ENCODE results near the gene PPP1R13B. TPM values are rescaled to one million over a fixed set of nuclear protein-coding genes. Genes with fewer than 3 reads are reported as not detected.

Gene PPP1R13B
- total RNA-seq, 4 donors from 2014 or later: 10.7 to 48.3 (median 23.3) TPM

DNA sequence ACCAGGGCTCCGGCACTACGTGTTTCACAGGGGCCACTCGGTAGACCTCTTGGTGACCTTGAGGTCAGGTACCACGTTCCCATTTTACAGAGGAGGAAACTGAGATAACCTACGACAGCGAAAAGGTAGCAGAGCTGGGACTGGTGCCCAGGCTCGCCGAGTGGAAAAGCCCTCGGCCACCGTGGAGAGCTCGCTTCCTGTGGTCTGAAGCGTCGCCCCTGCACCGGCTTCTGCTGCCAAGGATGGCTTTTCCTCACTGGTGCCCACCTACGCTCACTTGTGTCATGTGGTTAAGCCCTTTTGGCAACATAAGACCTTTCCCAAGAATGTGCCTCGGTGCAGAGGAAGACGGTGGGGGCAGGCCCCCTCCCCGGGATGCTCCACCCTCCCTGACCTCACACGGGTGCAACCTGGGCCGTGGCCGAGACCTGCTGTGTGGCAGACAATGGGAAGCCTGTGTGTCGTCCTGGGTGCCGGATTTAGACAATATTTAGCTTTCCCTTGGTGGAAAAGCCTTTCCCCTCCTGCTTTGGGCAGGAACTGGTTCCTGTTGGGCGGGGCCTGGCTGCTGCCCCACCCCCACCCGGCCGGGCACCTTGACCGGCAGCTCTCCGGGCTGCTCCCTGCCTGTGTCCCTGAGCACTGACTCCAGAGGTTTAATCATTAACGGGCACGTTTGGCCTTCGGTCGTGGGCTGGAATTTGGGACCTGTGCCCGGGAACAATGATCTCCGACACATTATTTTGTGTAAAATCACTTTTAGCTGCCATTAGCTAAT, 32.4 kb upstream of the PPP1R13B start:
- H3K9me3 ChIP-seq: no peaks in the 10 kb centered on the region
- peak overlapping the region; percentile 14 to 81 (median 66) for H3K27ac ChIP-seq
- 28 to 37% methylated on average over 34 of the region's 34 CpGs for WGBS, 2 donors
- no peaks in the 10 kb centered on the region for H3K27me3 ChIP-seq
- H3K36me3 ChIP-seq: no peaks in the 10 kb centered on the region
- peak overlapping the region in 2 of 4 donors; percentile 14 to 42 for H3K4me3 ChIP-seq
- peaks cover 0 to 42% (median 37%) of the 10 kb centered on the region in 4 donors for H3K4me1 ChIP-seq
- DNase-seq (ENCODE audit: low spot score in 2 of 2): no peak
- TF ChIP-seq EP300 (IDR thresholded peaks at IDR 0.05) (no peak), POLR2A (IDR thresholded peaks at IDR 0.05) (no peak)
- TF ChIP-seq, protein P1, sequence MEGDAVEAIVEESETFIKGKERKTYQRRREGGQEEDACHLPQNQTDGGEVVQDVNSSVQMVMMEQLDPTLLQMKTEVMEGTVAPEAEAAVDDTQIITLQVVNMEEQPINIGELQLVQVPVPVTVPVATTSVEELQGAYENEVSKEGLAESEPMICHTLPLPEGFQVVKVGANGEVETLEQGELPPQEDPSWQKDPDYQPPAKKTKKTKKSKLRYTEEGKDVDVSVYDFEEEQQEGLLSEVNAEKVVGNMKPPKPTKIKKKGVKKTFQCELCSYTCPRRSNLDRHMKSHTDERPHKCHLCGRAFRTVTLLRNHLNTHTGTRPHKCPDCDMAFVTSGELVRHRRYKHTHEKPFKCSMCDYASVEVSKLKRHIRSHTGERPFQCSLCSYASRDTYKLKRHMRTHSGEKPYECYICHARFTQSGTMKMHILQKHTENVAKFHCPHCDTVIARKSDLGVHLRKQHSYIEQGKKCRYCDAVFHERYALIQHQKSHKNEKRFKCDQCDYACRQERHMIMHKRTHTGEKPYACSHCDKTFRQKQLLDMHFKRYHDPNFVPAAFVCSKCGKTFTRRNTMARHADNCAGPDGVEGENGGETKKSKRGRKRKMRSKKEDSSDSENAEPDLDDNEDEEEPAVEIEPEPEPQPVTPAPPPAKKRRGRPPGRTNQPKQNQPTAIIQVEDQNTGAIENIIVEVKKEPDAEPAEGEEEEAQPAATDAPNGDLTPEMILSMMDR (IDR thresholded peaks at IDR 0.05): no peak

DNA sequence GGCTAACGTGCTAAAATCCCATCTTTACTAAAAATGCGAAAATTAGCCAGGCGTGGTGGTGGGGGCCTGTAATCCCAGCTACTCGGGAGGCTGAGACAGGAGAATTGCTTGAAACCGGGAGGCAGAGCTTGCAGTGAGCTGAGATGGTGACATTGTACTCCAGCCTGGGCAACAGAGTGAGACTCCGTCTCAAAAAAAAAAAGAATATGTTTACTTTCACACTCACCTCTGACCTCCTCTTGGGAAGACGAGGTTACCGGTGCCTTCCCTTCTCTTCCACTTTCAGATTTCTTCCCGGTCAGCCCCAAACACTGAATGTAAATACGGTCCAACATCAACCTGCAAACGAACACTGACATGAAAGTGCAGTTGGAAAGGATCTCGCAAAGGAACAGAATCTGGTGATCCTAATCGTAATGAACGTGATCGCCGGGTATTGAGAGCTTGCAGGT, 31.8 kb upstream of the PPP1R13B start:
- WGBS, 2 donors: 74 to 76% methylated on average over 16 of the region's 16 CpGs
- Histone ChIP-seq H3K27me3 (no peaks in the 10 kb centered on the region), H3K27ac (peak overlapping the region in 1 of 4 donors; percentile 81), H3K4me1 (peaks cover 0 to 42% (median 37%) of the 10 kb centered on the region in 4 donors), H3K36me3 (no peaks in the 10 kb centered on the region), H3K4me3 (no peak overlapping the region), H3K9me3 (no peaks in the 10 kb centered on the region)
- TF ChIP-seq POLR2A (IDR thresholded peaks at IDR 0.05): no peak
- TF ChIP-seq EP300 (IDR thresholded peaks at IDR 0.05): no peak
- TF ChIP-seq, protein P1 (IDR thresholded peaks at IDR 0.05): no peak
- no peak for DNase-seq (ENCODE audit: low spot score in 2 of 2)

DNA sequence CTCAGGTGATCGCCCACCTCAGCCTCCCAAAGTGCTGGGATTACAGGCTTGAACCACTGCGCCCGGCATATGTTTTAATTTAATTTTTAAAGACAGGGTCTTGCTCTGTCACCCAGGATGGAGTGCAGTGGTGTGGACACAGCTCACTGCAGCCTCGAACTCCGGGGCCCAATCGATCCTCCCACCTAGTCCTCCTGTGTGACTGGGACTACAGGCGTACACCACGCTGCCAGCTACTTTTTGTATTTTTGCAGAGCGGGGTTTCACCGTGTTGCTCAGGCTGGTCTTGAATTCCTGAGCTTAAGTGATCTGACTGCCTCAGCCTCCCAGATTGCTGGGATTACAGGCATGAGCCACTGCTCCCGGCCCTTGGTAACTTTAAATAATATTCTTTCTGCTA, 30.8 kb upstream of the PPP1R13B start:
- H3K27ac ChIP-seq: no peak overlapping the region
- TF ChIP-seq EP300 (IDR thresholded peaks at IDR 0.05): no peak
- no peaks in the 10 kb centered on the region for H3K9me3 ChIP-seq
- 88 to 90% methylated on average over 11 of the region's 11 CpGs for WGBS, 2 donors
- no peak for DNase-seq (ENCODE audit: low spot score in 2 of 2)
- H3K4me3 ChIP-seq: no peak overlapping the region
- no peaks in the 10 kb centered on the region for H3K36me3 ChIP-seq
- peaks cover 0 to 40% (median 37%) of the 10 kb centered on the region in 4 donors for H3K4me1 ChIP-seq
- H3K27me3 ChIP-seq: no peaks in the 10 kb centered on the region

DNA sequence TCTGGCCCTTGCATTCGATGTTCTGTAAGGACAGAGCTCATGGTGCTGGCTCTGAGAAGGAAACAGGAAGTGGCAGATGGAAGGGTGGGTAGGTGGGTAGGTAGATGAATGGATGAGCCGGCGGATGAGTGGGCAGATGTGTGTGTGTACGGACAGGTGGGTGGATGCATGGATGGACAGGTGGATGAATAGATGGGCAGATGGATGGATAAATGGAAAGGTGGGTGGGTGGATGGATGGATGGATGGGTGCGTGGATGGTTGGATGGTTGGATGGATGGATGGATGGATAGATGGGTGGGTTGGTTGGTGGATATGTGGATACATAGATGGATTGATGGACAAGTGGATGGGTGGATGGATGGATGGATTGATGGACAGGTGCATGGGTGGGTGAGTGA, 27.6 kb upstream of the PPP1R13B start:
- Histone ChIP-seq H3K27me3 (no peaks in the 10 kb centered on the region), H3K27ac (no peak overlapping the region), H3K4me1 (peaks cover 0 to 25% (median 13%) of the 10 kb centered on the region in 4 donors), H3K9me3 (no peaks in the 10 kb centered on the region), H3K36me3 (no peaks in the 10 kb centered on the region), H3K4me3 (no peak overlapping the region)
- TF ChIP-seq EP300 (IDR thresholded peaks at IDR 0.05): no peak
- TF ChIP-seq POLR2A (IDR thresholded peaks at IDR 0.05): no peak
- WGBS, 2 donors: 94 to 96% methylated on average over 5 of the region's 5 CpGs
- no peak for DNase-seq (ENCODE audit: low spot score in 2 of 2)

DNA sequence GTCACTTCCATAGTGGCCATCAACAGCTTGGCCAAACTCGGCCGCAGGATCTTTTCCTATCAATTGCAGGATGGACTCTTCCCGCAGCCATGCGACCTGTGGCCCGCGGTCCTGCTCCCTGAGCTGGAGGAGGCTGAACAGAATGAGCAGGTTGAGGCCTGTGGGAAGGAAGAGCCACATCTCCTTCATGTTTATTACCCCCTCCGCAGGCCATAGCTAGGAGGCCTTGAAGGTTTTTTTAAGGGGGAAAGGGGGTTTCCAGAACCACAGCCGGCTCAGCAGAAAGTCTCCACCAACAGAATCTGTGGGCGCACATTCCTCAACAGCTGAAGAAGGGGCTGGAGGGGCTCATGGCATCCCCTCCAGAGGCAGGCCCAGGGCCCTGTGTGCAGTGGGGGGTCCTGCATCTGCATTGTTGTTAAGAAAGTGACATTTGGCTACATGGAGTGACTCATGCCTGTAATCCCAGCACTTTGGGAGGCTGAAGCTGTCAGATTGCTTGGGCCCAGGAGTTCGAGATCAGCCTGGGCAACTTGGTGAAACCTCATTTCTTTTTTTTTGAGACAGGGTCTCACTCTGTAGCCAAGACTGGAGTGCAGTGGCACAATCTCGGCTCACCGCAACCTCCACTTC, 25.2 kb upstream of the PPP1R13B start:
- 61 to 72% methylated on average over 11 of the region's 12 CpGs for WGBS, 2 donors
- Histone ChIP-seq H3K9me3 (no peaks in the 10 kb centered on the region), H3K36me3 (no peaks in the 10 kb centered on the region), H3K27ac (peak overlapping the region in 2 of 4 donors; percentile 6 to 66), H3K27me3 (no peaks in the 10 kb centered on the region), H3K4me3 (peak overlapping the region in 3 of 4 donors; percentile 2 to 43 (median 42)), H3K4me1 (peaks cover 0 to 17% (median 5%) of the 10 kb centered on the region in 4 donors)
- no peak for DNase-seq (ENCODE audit: low spot score in 2 of 2)
- TF ChIP-seq POLR2A (IDR thresholded peaks at IDR 0.05) (no peak), EP300 (IDR thresholded peaks at IDR 0.05) (no peak)
- TF ChIP-seq, protein P1 (IDR thresholded peaks at IDR 0.05): no peak
